SKM-1 treated with dmso at 0.1 percent for 144 hours (cell line): ENCODE results near the gene WASHC4.
A peak's percentile ranks its signal among the peaks of the same experiment; 100 is the strongest.
"Not testable (repeated sequence)": the region's sequence is repeated elsewhere in the genome, so short reads cannot be mapped to it uniquely, and the experiment has no call there.

Experiments
- DNase-seq: peaks from one replicate; lab custom pipeline; 2025; ENCODE audit not compliant: unreplicated experiment; lab: John Stamatoyannopoulos, UW

WASHC4 gene

GRCh38 chr12:105091476-105092206, 15.9 kb upstream of the WASHC4 start:
- no peak for DNase-seq

- DNase-seq: no peak
Measured at GRCh38 chr12:105092336-105092735, 15.2 kb upstream of the WASHC4 start.

- DNase-seq: not testable (repeated sequence)
Measured at GRCh38 chr12:105095338-105095737, 12.2 kb upstream of the WASHC4 start.

- DNase-seq: peak; percentile 12
Measured at GRCh38 chr12:105099356-105099755, 8.2 kb upstream of the WASHC4 start.

- no peak for DNase-seq
Measured at GRCh38 chr12:105100207-105100985, 7.1 kb upstream of the WASHC4 start.

GRCh38 chr12:105100998-105101397, 6.5 kb upstream of the WASHC4 start:
- DNase-seq: no peak

- no peak for DNase-seq
Measured at GRCh38 chr12:105102673-105103072, 4.9 kb upstream of the WASHC4 start.

- no peak for DNase-seq
Measured at GRCh38 chr12:105104762-105105161, 2.8 kb upstream of the WASHC4 start.

- DNase-seq: no peak
Measured at GRCh38 chr12:105106621-105107020, 910 bp upstream of the WASHC4 start.

- DNase-seq: no peak
Measured at GRCh38 chr12:105107171-105107493, 399 bp upstream of the WASHC4 start.

- no peak for DNase-seq
Measured at GRCh38 chr12:105109465-105110212, 2.1 kb downstream of the WASHC4 start.

- DNase-seq: no peak
Measured at GRCh38 chr12:105110851-105111250, 3.3 kb downstream of the WASHC4 start.

GRCh38 chr12:105113094-105113493, 5.6 kb downstream of the WASHC4 start:
- no peak for DNase-seq

- no peak for DNase-seq
Measured at GRCh38 chr12:105116969-105117368, 9.4 kb downstream of the WASHC4 start.

- no peak for DNase-seq
Measured at GRCh38 chr12:105120551-105120950, 13.0 kb downstream of the WASHC4 start.

GRCh38 chr12:105138248-105138647, 30.7 kb downstream of the WASHC4 start:
- no peak for DNase-seq

- no peak for DNase-seq
Measured at GRCh38 chr12:105141320-105141922, 33.9 kb downstream of the WASHC4 start.

- no peak for DNase-seq
Measured at GRCh38 chr12:105142259-105142658, 34.7 kb downstream of the WASHC4 start.

- no peak for DNase-seq
Measured at GRCh38 chr12:105156260-105156659, 48.7 kb downstream of the WASHC4 start.

GRCh38 chr12:105157606-105158005, 50.1 kb downstream of the WASHC4 start:
- no peak for DNase-seq

- DNase-seq: no peak
Measured at GRCh38 chr12:105158876-105159275, 51.3 kb downstream of the WASHC4 start.
